Spleen (tissue), 11 donors: ENCODE results near the gene KLF16. TPM values are rescaled to one million over a fixed set of nuclear protein-coding genes. Genes with fewer than 3 reads are reported as not detected.

Experiments used
- DNase-seq: peaks from one replicate; pipeline ENCODE4 v3.0.0-alpha.2; 2020
- H3K27ac ChIP-seq, 8 donors: fragments of 200-600 bp; sonication (generic) in 7 of 8; 1 replicate in 4 of 8; 2 replicates in 4 of 8; pipeline versions ENCODE4 v1.5.0 to v1.8.0; 2016 to 2021; ENCODE audit warnings: inconsistent platforms in 4 of 8, mild to moderate bottlenecking in 4 of 8, moderate library complexity in 1 of 8
- H3K27me3 ChIP-seq, 7 donors: fragments of 200-600 bp; sonication (generic) in 6 of 7; replicated peaks in 1 of 7; 1 replicate in 4 of 7; 2 replicates in 3 of 7; pipeline versions ENCODE4 v1.5.0 to v1.8.0; 2016 to 2021; ENCODE audit warnings: inconsistent platforms in 3 of 7, mild to moderate bottlenecking in 1 of 7
- H3K36me3 ChIP-seq, 6 donors: fragments of 200-600 bp; sonication (generic) in 5 of 6; 1 replicate in 4 of 6; 2 replicates in 2 of 6; pipeline versions ENCODE4 v1.5.0 to v1.8.0; 2016 to 2021; ENCODE audit warnings: inconsistent platforms in 2 of 6
- H3K4me1 ChIP-seq, 6 donors: fragments of 200-600 bp; sonication (generic) in 5 of 6; 1 replicate in 3 of 6; 2 replicates in 3 of 6; pipeline versions ENCODE4 v1.5.0 to v1.8.0; 2016 to 2021; ENCODE audit warnings: inconsistent platforms in 3 of 6
- H3K4me3 ChIP-seq, 8 donors: fragments of 200-600 bp; sonication (generic) in 7 of 8; 1 replicate in 4 of 8; 2 replicates in 4 of 8; pipeline versions ENCODE4 v1.5.0 to v1.8.0; 2016 to 2021; ENCODE audit warnings: inconsistent platforms in 4 of 8, mild to moderate bottlenecking in 4 of 8, moderate library complexity in 2 of 8
- H3K9me3 ChIP-seq, 8 donors: fragments of 200-600 bp; sonication (generic) in 7 of 8; 1 replicate in 4 of 8; 2 replicates in 4 of 8; pipeline versions ENCODE4 v1.5.0 to v1.8.0; 2016 to 2021; ENCODE audit warnings: inconsistent platforms in 4 of 8
- CTCF ChIP-seq, 11 experiments: fragments of 200-600 bp in 7 of 11; fragments of 450-650 bp in 4 of 11; sonication (generic) in 4 of 11; IDR thresholded peaks in 8 of 11; conservative IDR thresholded peaks in 3 of 11; 1 replicate in 7 of 11; 2 replicates in 4 of 11; pipeline versions ENCODE4 v1.4.0 to v1.8.0; 2016 to 2021; ENCODE audit warnings: antibody characterized with exemption in 11 of 11, inconsistent platforms in 4 of 11, mild to moderate bottlenecking in 1 of 11
- POLR2A ChIP-seq, 3 donors: fragments of 450-650 bp; IDR thresholded peaks; one replicate each; pipeline ENCODE4 v1.5.1; 2017; ENCODE audit warnings: antibody characterized with exemption in 3 of 3, mild to moderate bottlenecking in 1 of 3
- POLR2AphosphoS5 ChIP-seq, 3 donors: sonication (generic); formaldehyde crosslinking; IDR thresholded peaks; one replicate each; pipeline ENCODE4 v1.5.1; 2017; ENCODE audit warnings: antibody characterized with exemption in 3 of 3
- WGBS, 5 donors: extraction: QIAGEN DNeasy Blood & Tissue Kit in 3 of 5; methylation state at CpG; one replicate each; pipeline versions ENCODE4 v1.1.5 to v1.1.7; 2013 to 2018; 5-methylcytosine and 5-hydroxymethylcytosine counted together
- intact Hi-C: fragments of 100-400 bp; cut with DNase I; formaldehyde crosslinking; loops from one replicate; pipeline ENCODE4 v1.15.0; 2023; ENCODE audit warnings: low total_unique reads
- polyA plus RNA-seq, 3 donors: library from polyadenylated mRNA; stranded (reverse); fragments of 200-250 nt; gene quantifications; one replicate each; pipeline ENCODE4 v1.2.1, GENCODE V29; 2013
- total RNA-seq, 7 donors: library from RNA; depleted of rRNA in 3 of 7; stranded (reverse); fragments of >200 nt in 3 of 7; fragmentation: NEBNext Ultra II Directional in 4 of 7; extraction: Animal tissue kit (Norgen Biotek cat#: 25700) in 4 of 7; gene quantifications; one replicate each; pipeline versions ENCODE4 v1.1.0 to v1.2.1, GENCODE V29; 2016 to 2021
- donor health status: healthy with polysubstance abuse.
- donor health status: DM: no; HTN: no; CAD: no; lungs with moderate emphysema.
- donor health status: DM: no; HTN: no; CAD: no.
- donor health status: Bipolar disorder and iron deficiency.
- donor health status: healthy.
- donor health status: DM: no; HTN: no; CAD: no.
- donor health status: DM: yes; HTN: yes; CAD: no.

The KLF16 gene
- total and polyA plus RNA-seq, 10 donors, result 7.1 to 39.0 (median 18.4) TPM

GRCh38 chr19:1856345-1856697, 7.1 kb downstream of the KLF16 start:
- Histone ChIP-seq H3K27me3 (no peaks in the 10 kb centered on the region), H3K4me1 (peaks cover 69 to 100% (median 100%) of the 10 kb centered on the region in 6 donors), H3K9me3 (no peaks in the 10 kb centered on the region), H3K27ac (peak overlapping the region; percentile 80 to 99 (median 95)), H3K36me3 (peaks cover 0 to 9% (median 6%) of the 10 kb centered on the region in 6 donors), H3K4me3 (peak overlapping the region; percentile 30 to 82 (median 50))
- DNase-seq, result no peak
- no peak for TF ChIP-seq POLR2A (IDR thresholded peaks at IDR 0.05)
- no peak for TF ChIP-seq CTCF (IDR thresholded peaks at IDR 0.05 in 8 of 11, conservative IDR thresholded peaks at IDR 0.05 in 3 of 11)
- no peak for TF ChIP-seq POLR2AphosphoS5 (IDR thresholded peaks at IDR 0.05)
- intact Hi-C loops, result no loop called here
- WGBS, 5 donors, result 11 to 23% (median 18%) methylated on average over 5 to 6 of the region's 6 CpGs

- peak overlapping the region; percentile 80 to 99 (median 95) for H3K27ac ChIP-seq
- DNase-seq, result peak; percentile 87
Measured at GRCh38 chr19:1855828-1856255, 7.5 kb downstream of the KLF16 start.

GRCh38 chr19:1855040-1855827, 8.1 kb downstream of the KLF16 start:
- peak; percentile 99 for DNase-seq
- H3K9me3 ChIP-seq, result no peaks in the 10 kb centered on the region
- 8 to 12% (median 10%) methylated on average over 13 to 32 of the region's 33 CpGs for WGBS, 5 donors
- peak overlapping the region; percentile 80 to 99 (median 95) for H3K27ac ChIP-seq
- H3K4me1 ChIP-seq, result peaks cover 60 to 98% (median 91%) of the 10 kb centered on the region in 6 donors
- intact Hi-C loops, result no loop called here
- peak overlapping the region; percentile 25 to 82 (median 50) for H3K4me3 ChIP-seq
- no peaks in the 10 kb centered on the region for H3K27me3 ChIP-seq
- peak; percentile 92 to 97 (median 97) for TF ChIP-seq POLR2AphosphoS5 (IDR thresholded peaks at IDR 0.05)
- peak in 2 of 3 donors; percentile 20 to 27 for TF ChIP-seq POLR2A (IDR thresholded peaks at IDR 0.05)
- TF ChIP-seq CTCF (IDR thresholded peaks at IDR 0.05 in 8 of 11, conservative IDR thresholded peaks at IDR 0.05 in 3 of 11), result peak in 6 of 11 experiments; percentile 8 to 52 (median 21)
- peaks cover 0 to 9% (median 6%) of the 10 kb centered on the region in 6 donors for H3K36me3 ChIP-seq

More at GRCh38 chr19:1855828-1856255, 7.5 kb downstream of the KLF16 start:
- TF ChIP-seq POLR2A (IDR thresholded peaks at IDR 0.05) (no peak), CTCF (IDR thresholded peaks at IDR 0.05 in 8 of 11, conservative IDR thresholded peaks at IDR 0.05 in 3 of 11) (peak in 1 of 11 experiments; percentile 3)
- no peaks in the 10 kb centered on the region for H3K9me3 ChIP-seq
- 0 to 6% (median 5%) methylated on average over 5 to 13 of the region's 13 CpGs; no CpG with 5 or more reads in 1 of the 5 donors for WGBS, 5 donors
- intact Hi-C loops, result no loop called here
- H3K4me1 ChIP-seq, result peaks cover 66 to 100% (median 97%) of the 10 kb centered on the region in 6 donors
- peaks cover 0 to 9% (median 6%) of the 10 kb centered on the region in 6 donors for H3K36me3 ChIP-seq
- H3K27me3 ChIP-seq, result no peaks in the 10 kb centered on the region
- peak overlapping the region; percentile 25 to 82 (median 50) for H3K4me3 ChIP-seq

- intact Hi-C loops, result no loop called here
- H3K36me3 ChIP-seq, result peaks cover 0 to 9% (median 6%) of the 10 kb centered on the region in 6 donors
- H3K4me1 ChIP-seq, result peaks cover 56 to 98% (median 86%) of the 10 kb centered on the region in 6 donors
- peak overlapping the region in 4 of 8 donors; percentile 54 to 82 (median 56) for H3K4me3 ChIP-seq
- H3K27ac ChIP-seq, result peak overlapping the region; percentile 80 to 99 (median 95)
- no peaks in the 10 kb centered on the region for H3K27me3 ChIP-seq
- 70 to 88% (median 78%) methylated on average over 34 to 37 of the region's 37 CpGs for WGBS, 5 donors
- TF ChIP-seq POLR2AphosphoS5 (IDR thresholded peaks at IDR 0.05) (no peak), POLR2A (IDR thresholded peaks at IDR 0.05) (no peak), CTCF (IDR thresholded peaks at IDR 0.05 in 8 of 11, conservative IDR thresholded peaks at IDR 0.05 in 3 of 11) (no peak)
- peak; percentile 89 for DNase-seq
- no peaks in the 10 kb centered on the region for H3K9me3 ChIP-seq
Measured at GRCh38 chr19:1854542-1855039, 8.8 kb downstream of the KLF16 start.
